Measurements from ENCODE around the gene RBM33. TPM values are rescaled to one million over a fixed set of nuclear protein-coding genes. Genes with fewer than 3 reads are reported as not detected.
A peak's percentile ranks its signal among the peaks of the same experiment; 100 is the strongest.

Gene RBM33
- total and polyA plus RNA-seq, 2 of the 13 experiments (the other 11 are each of a cell fraction or from before 2014, with no cell fraction given): 12.4 to 28.9 TPM

- TF ChIP-seq MBD4 (IDR thresholded peaks at IDR 0.05; ENCODE audit: borderline replicate concordance, low read length) (no peak), RXRB (CRISPR knock-in tag; IDR thresholded peaks at IDR 0.05; ENCODE audit: borderline replicate concordance) (no peak), ZNF234 (CRISPR knock-in tag; conservative IDR thresholded peaks at IDR 0.05) (no peak), SIX1 (CRISPR knock-in tag; IDR thresholded peaks at IDR 0.05; ENCODE audit: borderline replicate concordance) (no peak), ZNF652 (CRISPR knock-in tag; IDR thresholded peaks at IDR 0.05; ENCODE audit: borderline replicate concordance, low read depth) (no peak), ZBTB10 (CRISPR knock-in tag; IDR thresholded peaks at IDR 0.05; ENCODE audit: borderline replicate concordance) (no peak), BHLHE40 (IDR thresholded peaks at IDR 0.05; ENCODE audit: low read length) (peak; percentile 67), ZNF414 (CRISPR knock-in tag; IDR thresholded peaks at IDR 0.05) (no peak), HNF1A (IDR thresholded peaks at IDR 0.05; ENCODE audit: low read depth) (no peak), HNF1A (CRISPR knock-in tag; IDR thresholded peaks at IDR 0.05; ENCODE audit: borderline replicate concordance) (no peak), HNF4G (IDR thresholded peaks at IDR 0.05; ENCODE audit: borderline replicate concordance, low read depth, low read length) (0 out of 2 replicates have a peak, but pooled peaks have one; percentile 22), HNF4G (CRISPR knock-in tag; IDR thresholded peaks at IDR 0.05; ENCODE audit: borderline replicate concordance, low read depth) (no peak), ATF7 (IDR thresholded peaks at IDR 0.05) (no peak), ATF7 (CRISPR knock-in tag; IDR thresholded peaks at IDR 0.05) (no peak)
- TF ChIP-seq, protein P1, sequence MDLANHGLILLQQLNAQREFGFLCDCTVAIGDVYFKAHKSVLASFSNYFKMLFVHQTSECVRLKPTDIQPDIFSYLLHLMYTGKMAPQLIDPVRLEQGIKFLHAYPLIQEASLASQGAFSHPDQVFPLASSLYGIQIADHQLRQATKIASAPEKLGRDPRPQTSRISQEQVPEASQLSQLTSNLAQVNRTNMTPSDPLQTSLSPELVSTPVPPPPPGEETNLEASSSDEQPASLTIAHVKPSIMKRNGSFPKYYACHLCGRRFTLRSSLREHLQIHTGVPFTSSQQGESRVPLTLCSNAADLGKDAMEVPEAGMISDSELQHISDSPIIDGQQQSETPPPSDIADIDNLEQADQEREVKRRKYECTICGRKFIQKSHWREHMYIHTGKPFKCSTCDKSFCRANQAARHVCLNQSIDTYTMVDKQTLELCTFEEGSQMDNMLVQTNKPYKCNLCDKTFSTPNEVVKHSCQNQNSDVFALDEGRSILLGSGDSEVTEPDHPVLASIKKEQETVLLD (CRISPR knock-in tag; IDR thresholded peaks at IDR 0.05; ENCODE audit: low read depth): no peak
- TF ChIP-seq, protein P2, sequence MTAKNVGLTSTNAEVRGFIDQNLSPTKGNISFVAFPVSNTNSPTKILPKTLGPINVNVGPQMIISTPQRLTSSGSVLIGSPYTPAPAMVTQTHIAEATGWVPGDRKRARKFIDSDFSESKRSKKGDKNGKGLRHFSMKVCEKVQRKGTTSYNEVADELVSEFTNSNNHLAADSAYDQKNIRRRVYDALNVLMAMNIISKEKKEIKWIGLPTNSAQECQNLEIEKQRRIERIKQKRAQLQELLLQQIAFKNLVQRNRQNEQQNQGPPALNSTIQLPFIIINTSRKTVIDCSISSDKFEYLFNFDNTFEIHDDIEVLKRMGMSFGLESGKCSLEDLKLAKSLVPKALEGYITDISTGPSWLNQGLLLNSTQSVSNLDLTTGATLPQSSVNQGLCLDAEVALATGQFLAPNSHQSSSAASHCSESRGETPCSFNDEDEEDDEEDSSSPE (CRISPR knock-in tag; IDR thresholded peaks at IDR 0.05): no peak
- TF ChIP-seq, protein P3, sequence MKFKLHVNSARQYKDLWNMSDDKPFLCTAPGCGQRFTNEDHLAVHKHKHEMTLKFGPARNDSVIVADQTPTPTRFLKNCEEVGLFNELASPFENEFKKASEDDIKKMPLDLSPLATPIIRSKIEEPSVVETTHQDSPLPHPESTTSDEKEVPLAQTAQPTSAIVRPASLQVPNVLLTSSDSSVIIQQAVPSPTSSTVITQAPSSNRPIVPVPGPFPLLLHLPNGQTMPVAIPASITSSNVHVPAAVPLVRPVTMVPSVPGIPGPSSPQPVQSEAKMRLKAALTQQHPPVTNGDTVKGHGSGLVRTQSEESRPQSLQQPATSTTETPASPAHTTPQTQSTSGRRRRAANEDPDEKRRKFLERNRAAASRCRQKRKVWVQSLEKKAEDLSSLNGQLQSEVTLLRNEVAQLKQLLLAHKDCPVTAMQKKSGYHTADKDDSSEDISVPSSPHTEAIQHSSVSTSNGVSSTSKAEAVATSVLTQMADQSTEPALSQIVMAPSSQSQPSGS (CRISPR knock-in tag; IDR thresholded peaks at IDR 0.05): no peak
These were observed 70.8 kb downstream of the RBM33 start (continued) for GRCh38 chr7:155715111-155715805.
